ENCODE results near the gene TAF6L. TPM values are rescaled to one million over a fixed set of nuclear protein-coding genes. Genes with fewer than 3 reads are reported as not detected.

TAF6L gene, protein sequence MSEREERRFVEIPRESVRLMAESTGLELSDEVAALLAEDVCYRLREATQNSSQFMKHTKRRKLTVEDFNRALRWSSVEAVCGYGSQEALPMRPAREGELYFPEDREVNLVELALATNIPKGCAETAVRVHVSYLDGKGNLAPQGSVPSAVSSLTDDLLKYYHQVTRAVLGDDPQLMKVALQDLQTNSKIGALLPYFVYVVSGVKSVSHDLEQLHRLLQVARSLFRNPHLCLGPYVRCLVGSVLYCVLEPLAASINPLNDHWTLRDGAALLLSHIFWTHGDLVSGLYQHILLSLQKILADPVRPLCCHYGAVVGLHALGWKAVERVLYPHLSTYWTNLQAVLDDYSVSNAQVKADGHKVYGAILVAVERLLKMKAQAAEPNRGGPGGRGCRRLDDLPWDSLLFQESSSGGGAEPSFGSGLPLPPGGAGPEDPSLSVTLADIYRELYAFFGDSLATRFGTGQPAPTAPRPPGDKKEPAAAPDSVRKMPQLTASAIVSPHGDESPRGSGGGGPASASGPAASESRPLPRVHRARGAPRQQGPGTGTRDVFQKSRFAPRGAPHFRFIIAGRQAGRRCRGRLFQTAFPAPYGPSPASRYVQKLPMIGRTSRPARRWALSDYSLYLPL
- total RNA-seq: 8.0 TPM
- long read RNA-seq, transcript TAF6L-201 (11 exons, 2,116 nt): major isoform, 14 of 32 reads
- long read RNA-seq, partial matches to known transcripts: 8 of 32 reads
- long read RNA-seq, other reads (novel, unspliced or antisense): 10 of 32 reads

DNA sequence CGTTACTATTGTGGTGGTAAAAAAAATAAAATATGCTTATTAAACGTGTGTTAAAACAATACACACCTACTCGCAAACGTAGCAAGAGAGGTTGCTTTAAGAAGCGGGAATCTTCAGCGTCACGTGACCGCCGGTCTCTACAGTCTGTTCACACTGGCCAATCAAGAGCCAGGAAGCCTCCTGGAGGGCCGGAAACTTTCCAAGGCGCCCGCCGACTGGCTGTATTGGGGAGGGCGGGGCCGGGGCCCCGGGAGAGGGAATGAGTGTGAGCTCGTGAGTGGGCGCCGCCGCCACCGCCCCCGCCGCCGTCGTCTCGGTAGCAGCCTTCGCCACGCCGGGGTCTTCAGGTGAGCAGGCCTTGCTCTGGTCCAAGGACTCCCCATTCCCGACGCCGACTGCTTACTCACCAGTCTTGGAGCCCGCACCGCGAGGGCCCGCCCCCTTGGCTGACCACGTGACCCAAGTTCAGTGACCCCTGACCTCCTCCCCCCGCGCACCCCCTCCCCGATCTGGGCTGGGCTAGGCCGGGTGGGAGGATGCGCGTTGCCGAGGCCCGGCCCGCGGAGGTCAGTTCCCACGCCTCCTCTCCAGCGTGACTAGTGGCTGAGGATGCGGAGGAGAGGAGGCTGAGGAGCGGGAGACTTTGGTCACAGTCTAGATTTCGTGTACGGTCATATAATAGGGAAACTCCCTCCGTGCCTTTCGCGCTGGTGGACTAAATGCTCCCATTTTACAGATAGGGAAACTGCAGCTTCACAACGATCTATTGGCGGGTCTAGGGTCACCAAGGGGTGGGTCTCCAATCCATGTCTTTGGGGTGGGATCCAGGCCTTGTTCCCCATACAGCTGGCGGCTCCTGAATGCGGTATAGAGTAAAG, at the start of gene TAF6L:
TAF6L (plus strand) TSS at position 253 of the 878 bp plus-strand sequence. CDS start 4,388 bp downstream, outside the sequence.
- peak within 1 kb of the TSS; percentile 73 for H3K4me3 ChIP-seq
- intact Hi-C loops (cut with micrococcal nuclease): no loop called here
- H3K4me1 ChIP-seq: peaks cover 29% of the 10 kb centered on the region

GRCh38 chr11:62721994-62722393, 49.2 kb upstream of the TAF6L start:
- Histone ChIP-seq H3K4me3 (no peak overlapping the region), H3K4me1 (peaks cover 73% of the 10 kb centered on the region), H3K9me3 (replicated peaks) (no peaks in the 10 kb centered on the region), H3K36me3 (peaks cover 73% of the 10 kb centered on the region), H3K27me3 (ENCODE audit: low read depth) (no peaks in the 10 kb centered on the region), H3K27ac (replicated peaks) (no peak overlapping the region)
- intact Hi-C loops (cut with micrococcal nuclease): loop anchor here (10.0 kb wide), 1 partner anchor 113 kb away; the partner anchor contains the start of genes STX5, TEX54 and WDR74
- DNase-seq: no peak
- TF ChIP-seq CTCF (IDR thresholded peaks at IDR 0.05; ENCODE audit: borderline replicate concordance): no peak

More for the DNA sequence above, at the start of gene TAF6L:
- DNase-seq: peak; percentile 98
- TF ChIP-seq CTCF (IDR thresholded peaks at IDR 0.05; ENCODE audit: borderline replicate concordance): no peak
- H3K9me3 ChIP-seq (replicated peaks): no peaks in the 10 kb centered on the region
- H3K36me3 ChIP-seq: peaks cover 22% of the 10 kb centered on the region
- no peaks in the 10 kb centered on the region for H3K27me3 ChIP-seq (ENCODE audit: low read depth)
- H3K27ac ChIP-seq (replicated peaks): peak within 1 kb of the TSS; percentile 93

GRCh38 chr11:62724171-62724570, 47.0 kb upstream of the TAF6L start:
- H3K36me3 ChIP-seq: peaks cover 51% of the 10 kb centered on the region
- no peak for TF ChIP-seq CTCF (IDR thresholded peaks at IDR 0.05; ENCODE audit: borderline replicate concordance)
- no peaks in the 10 kb centered on the region for H3K27me3 ChIP-seq (ENCODE audit: low read depth)
- peaks cover 71% of the 10 kb centered on the region for H3K4me1 ChIP-seq
- DNase-seq: no peak
- intact Hi-C loops (cut with micrococcal nuclease): loop anchor here (10.0 kb wide), 1 partner anchor 111 kb away; the partner anchor contains the start of genes STX5, TEX54 and WDR74
- peak overlapping the region; percentile 95 for H3K27ac ChIP-seq (replicated peaks)
- no peaks in the 10 kb centered on the region for H3K9me3 ChIP-seq (replicated peaks)
- H3K4me3 ChIP-seq: peak overlapping the region; percentile 91

- Histone ChIP-seq H3K4me1 (peaks cover 83% of the 10 kb centered on the region), H3K9me3 (replicated peaks) (no peaks in the 10 kb centered on the region), H3K27ac (replicated peaks) (peak overlapping the region; percentile 95)
Observed at GRCh38 chr11:62725646-62726045, 45.5 kb upstream of the TAF6L start.

More at GRCh38 chr11:62725646-62726045, 45.5 kb upstream of the TAF6L start:
- no peak for DNase-seq
- intact Hi-C loops (cut with micrococcal nuclease): loop anchor here (10.0 kb wide), 1 partner anchor 109 kb away; the partner anchor contains the start of genes STX5, TEX54 and WDR74
- Histone ChIP-seq H3K4me3 (peak overlapping the region; percentile 91), H3K27me3 (ENCODE audit: low read depth) (no peaks in the 10 kb centered on the region), H3K36me3 (peaks cover 36% of the 10 kb centered on the region)
- no peak for TF ChIP-seq CTCF (IDR thresholded peaks at IDR 0.05; ENCODE audit: borderline replicate concordance)

Measured in left ventricle myocardium inferior (tissue), 1 donor.